GM18526 (cell line): ENCODE data around the gene KCNC1.

Source experiments
- POLR2A ChIP-seq: IDR thresholded peaks from 3 replicates; pipeline ENCODE4 v1.6.1; 2011; ENCODE audit not compliant: insufficient read length; ENCODE audit errors: extremely low read depth

The KCNC1 gene

GRCh38 chr11:17768547-17768946 is 34.0 kb downstream of the KCNC1 start:
- no peak for TF ChIP-seq POLR2A

DNA sequence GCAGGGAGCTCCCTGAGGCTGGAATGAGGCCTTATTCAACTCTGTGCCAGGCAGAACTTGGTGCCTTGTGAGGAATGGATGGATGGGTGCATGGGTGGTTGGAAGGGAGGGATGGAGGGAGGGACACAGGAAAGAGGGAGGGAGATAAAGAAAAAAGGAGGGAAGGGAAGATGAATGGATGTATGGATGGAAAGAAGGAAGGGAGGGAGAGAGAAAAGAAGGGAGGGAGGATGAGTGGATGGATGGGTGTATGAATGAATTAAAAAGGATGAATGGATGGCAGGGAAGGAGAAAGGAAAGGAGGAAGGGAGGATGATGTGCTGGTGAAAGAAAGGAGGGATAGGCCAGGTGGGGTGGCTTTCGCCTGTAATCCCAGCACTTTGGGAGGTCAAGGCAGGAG is 34.6 kb downstream of the KCNC1 start:
- no peak for TF ChIP-seq POLR2A

GRCh38 chr11:17770048-17770652 is 35.6 kb downstream of the KCNC1 start:
- no peak for TF ChIP-seq POLR2A

GRCh38 chr11:17770917-17771316 is 36.3 kb downstream of the KCNC1 start:
- TF ChIP-seq POLR2A: no peak

DNA sequence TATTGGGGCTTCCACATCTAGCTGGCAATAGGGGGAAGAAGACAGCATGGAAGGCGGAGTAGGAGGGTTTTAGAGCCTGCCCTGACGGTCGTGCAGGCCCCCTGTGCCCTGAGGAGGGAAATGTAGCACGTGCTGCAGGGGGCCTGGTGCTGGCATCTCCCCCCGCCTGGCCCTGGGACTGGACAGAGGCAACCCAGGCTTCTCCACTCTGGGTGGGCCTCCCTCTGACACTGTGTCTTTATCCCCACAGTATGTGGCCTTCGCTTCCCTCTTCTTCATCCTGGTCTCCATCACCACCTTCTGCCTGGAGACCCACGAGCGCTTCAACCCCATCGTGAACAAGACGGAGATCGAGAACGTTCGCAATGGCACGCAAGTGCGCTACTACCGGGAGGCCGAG is 36.8 kb downstream of the KCNC1 start:
- no peak for TF ChIP-seq POLR2A

GRCh38 chr11:17771841-17772401 is 37.3 kb downstream of the KCNC1 start:
- TF ChIP-seq POLR2A: no peak

GRCh38 chr11:17772704-17773600 is 38.4 kb downstream of the KCNC1 start:
- TF ChIP-seq POLR2A: no peak

DNA sequence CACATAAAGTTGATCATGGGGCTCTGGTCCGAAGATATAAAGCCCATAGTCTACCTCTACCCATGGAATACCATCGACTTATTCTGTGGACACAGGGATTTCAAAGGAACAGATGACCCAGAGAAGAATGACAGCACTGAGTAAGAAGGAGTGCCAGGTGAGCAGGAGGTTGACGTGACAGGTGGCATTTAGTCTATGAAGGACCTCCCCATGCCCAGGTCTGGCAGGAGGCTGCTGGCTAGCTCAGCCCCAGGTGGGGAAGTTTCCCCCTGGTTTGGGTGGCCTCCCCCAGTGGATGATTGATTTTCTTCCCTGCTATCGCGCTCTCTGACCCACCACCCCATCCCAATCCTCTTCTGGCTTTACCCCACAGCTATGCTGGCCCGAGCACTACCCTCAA is 39.1 kb downstream of the KCNC1 start:
- no peak for TF ChIP-seq POLR2A

DNA sequence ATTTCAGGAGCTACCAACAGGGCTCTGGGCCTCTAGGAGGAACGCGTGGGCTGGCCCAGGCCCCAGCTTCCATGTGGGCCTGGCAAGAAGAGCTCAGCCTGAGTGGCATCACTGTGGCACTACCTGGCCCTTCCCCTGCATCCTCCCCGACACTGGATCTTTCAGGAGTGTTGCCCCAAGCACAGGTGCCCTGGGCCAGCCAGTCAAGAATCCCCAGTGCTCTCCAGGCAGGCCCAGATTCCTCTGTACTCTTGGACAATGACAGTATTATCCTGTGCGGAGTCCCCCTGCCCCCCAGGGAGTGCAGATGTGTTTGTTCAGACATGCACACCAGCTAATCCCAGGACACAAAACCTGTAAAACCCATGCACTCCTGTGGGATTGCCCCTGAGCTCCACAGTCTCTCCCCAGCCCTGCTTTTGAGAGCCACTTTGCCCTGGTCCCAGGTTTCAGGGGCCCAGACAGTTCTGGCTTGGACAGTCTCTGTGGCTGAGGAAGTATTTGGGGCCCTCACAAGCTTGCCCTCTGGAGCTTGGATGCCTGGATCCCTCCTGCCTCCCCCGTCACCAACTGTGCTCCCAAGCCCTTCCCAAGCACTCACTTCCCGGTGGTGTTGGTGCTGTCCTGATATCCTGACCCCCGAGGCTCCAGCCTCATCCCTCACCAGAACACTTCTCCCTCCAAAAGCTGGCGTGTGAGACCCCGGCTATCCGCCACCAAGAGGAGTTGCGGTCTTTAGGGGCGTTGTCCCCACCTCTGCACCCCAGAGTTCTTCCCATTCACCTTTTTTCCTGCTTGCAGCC is 39.9 kb downstream of the KCNC1 start:
- TF ChIP-seq POLR2A: no peak

DNA sequence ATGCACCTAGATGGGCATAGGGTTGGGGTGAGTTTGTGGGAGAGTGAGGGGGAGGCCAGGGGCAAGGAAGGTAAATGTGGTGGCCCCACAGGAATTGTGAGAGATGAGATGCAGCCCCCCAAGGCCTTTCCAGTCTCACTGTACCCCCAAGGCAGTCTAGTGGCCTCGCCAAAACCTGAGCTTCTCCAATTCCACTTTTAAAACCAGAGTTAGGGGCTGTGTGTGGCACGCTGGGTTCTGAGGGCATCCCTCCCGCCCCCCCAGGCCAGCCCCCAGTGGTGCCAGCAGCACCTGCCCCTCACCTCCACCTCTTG is 40.4 kb downstream of the KCNC1 start:
- TF ChIP-seq POLR2A: no peak

DNA sequence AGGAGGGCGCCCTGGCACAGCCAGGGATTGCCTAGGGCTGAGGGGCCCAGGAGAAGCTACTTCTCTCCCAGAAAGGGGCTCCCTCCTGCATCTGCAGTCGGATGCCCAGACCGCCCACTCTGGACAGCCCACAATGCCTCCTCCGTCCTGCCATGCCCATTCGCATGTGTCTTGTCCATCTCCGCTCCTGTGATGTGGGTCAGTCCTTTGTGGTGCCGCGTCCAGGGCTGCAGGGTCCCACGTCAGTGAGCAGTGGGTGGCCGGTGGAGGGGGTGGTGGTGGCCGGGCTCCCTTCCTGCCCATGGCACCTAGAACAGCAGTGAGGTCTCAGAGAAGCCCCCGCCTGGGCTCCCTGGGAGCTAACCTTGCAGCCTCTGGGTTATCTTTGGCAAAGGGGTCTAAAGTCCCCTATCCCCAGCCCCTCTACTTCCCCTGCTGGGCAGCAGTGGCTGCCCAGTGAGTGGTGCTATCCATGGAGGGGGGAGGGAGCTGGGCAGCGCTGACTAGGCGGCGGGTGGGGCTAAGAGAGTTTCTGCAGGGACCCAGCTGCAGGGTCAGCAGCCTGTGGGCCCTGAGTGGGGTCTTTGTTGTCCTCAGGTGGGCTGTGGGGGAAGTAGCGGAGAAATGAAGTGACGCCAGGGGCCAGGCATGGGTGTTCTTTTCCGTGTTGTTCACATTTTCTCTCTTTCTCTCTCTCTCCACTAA is 41.1 kb downstream of the KCNC1 start:
- no peak for TF ChIP-seq POLR2A

GRCh38 chr11:17776212-17776875 is 41.8 kb downstream of the KCNC1 start:
- TF ChIP-seq POLR2A: no peak

- no peak for TF ChIP-seq POLR2A
These were observed 42.6 kb downstream of the KCNC1 start for GRCh38 chr11:17777086-17777737.

DNA sequence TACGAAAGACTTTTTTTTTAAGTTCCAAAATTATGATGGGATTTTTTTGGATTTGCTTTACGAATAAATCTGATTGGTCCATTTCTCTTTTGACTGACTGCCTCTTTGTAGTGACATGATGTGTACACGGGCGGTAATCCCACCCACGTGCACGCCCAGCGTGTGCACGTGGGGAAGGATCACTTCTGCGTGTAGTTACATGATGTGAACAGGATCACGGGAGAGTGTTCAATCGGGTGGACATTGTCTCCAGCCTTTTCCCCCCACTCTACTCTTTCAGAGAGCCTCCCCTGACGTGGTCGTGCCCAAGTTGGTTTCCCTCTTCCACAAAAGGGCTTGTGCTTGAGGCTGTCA is 43.1 kb downstream of the KCNC1 start:
- TF ChIP-seq POLR2A: no peak
